H9 (cell line): ENCODE data around the gene CCBE1. TPM values are rescaled to one million over a fixed set of nuclear protein-coding genes. Genes with fewer than 3 reads are reported as not detected.

Source experiments
- DNase-seq: peaks from one replicate; pipeline ENCODE4 v3.0.0-alpha.2; 2017
- H2AFZ ChIP-seq: one replicate; pipeline ENCODE4 v1.6.1; 2013; ENCODE audit warnings: mild to moderate bottlenecking, low read length, control low read depth, moderate library complexity
- H2AK5ac ChIP-seq: 2 replicates; pipeline ENCODE4 v1.6.1; 2013; ENCODE audit warnings: low read length, control low read depth, mixed read lengths; ENCODE audit not compliant: insufficient read length
- H2BK120ac ChIP-seq: one replicate; pipeline ENCODE4 v1.6.1; 2013; ENCODE audit warnings: low read depth, mild to moderate bottlenecking, low read length, control low read depth, inconsistent platforms; ENCODE audit not compliant: poor library complexity, severe bottlenecking
- H2BK12ac ChIP-seq: 2 replicates; pipeline ENCODE4 v1.6.1; 2013; ENCODE audit warnings: low read length, control low read depth, mixed read lengths, low read depth; ENCODE audit not compliant: insufficient read length
- H2BK15ac ChIP-seq: 2 replicates; pipeline ENCODE4 v1.6.1; 2013; ENCODE audit warnings: low read depth, low read length, control low read depth
- H2BK20ac ChIP-seq: one replicate; pipeline ENCODE4 v1.6.1; 2013; ENCODE audit warnings: low read depth, mild to moderate bottlenecking, low read length, control low read depth, inconsistent platforms; ENCODE audit not compliant: poor library complexity, severe bottlenecking
- H2BK5ac ChIP-seq: 2 replicates; pipeline ENCODE4 v1.6.1; 2013; ENCODE audit warnings: low read length, control low read depth, mixed read lengths; ENCODE audit not compliant: insufficient read length
- H3K14ac ChIP-seq: 2 replicates; pipeline ENCODE4 v1.6.1; 2013; ENCODE audit warnings: low read length, control low read depth; ENCODE audit not compliant: insufficient read depth
- H3K18ac ChIP-seq: 2 replicates; pipeline ENCODE4 v1.6.1; 2013; ENCODE audit warnings: low read depth, mild to moderate bottlenecking, mixed read lengths, low read length, control low read depth; ENCODE audit not compliant: insufficient read length
- H3K23ac ChIP-seq: 2 replicates; pipeline ENCODE4 v1.6.1; 2013; ENCODE audit warnings: low read length, control low read depth, mixed read lengths, low read depth; ENCODE audit not compliant: insufficient read length
- H3K23me2 ChIP-seq: 2 replicates; pipeline ENCODE4 v1.6.1; 2013; ENCODE audit warnings: low read depth, mild to moderate bottlenecking, mixed read lengths, low read length, control low read depth; ENCODE audit not compliant: insufficient read length, poor library complexity, severe bottlenecking
- H3K27ac ChIP-seq: 2 replicates; pipeline ENCODE4 v1.5.1; 2013; ENCODE audit warnings: low read length, control low read depth, mixed read lengths, low read depth; ENCODE audit not compliant: insufficient read length
- H3K27me3 ChIP-seq: 2 replicates; pipeline ENCODE4 v1.6.1; 2013; ENCODE audit warnings: low read length, control low read depth, inconsistent platforms; ENCODE audit not compliant: insufficient read depth
- H3K4ac ChIP-seq: 2 replicates; pipeline ENCODE4 v1.6.1; 2013; ENCODE audit warnings: low read depth, mild to moderate bottlenecking, control low read depth, inconsistent platforms, low read length, moderate library complexity
- H3K4me1 ChIP-seq: 2 replicates; pipeline ENCODE4 v1.6.1; 2013; ENCODE audit warnings: low read length, control low read depth, inconsistent platforms; ENCODE audit not compliant: insufficient read depth
- H3K4me2 ChIP-seq: 2 replicates; pipeline ENCODE4 v1.6.1; 2013; ENCODE audit warnings: low read length, control low read depth, mixed read lengths; ENCODE audit not compliant: insufficient read length, insufficient read depth
- H3K56ac ChIP-seq: 2 replicates; pipeline ENCODE4 v1.6.1; 2013; ENCODE audit warnings: low read depth, mild to moderate bottlenecking, mixed read lengths, low read length, control low read depth; ENCODE audit not compliant: insufficient read length
- H3K79me1 ChIP-seq: 2 replicates; pipeline ENCODE4 v1.6.1; 2013; ENCODE audit warnings: low read depth, mild to moderate bottlenecking, moderate library complexity, low read length, control low read depth, inconsistent platforms; ENCODE audit not compliant: insufficient read depth, poor library complexity, severe bottlenecking
- H3K79me2 ChIP-seq: 2 replicates; pipeline ENCODE4 v1.6.1; 2013; ENCODE audit warnings: low read length, control low read depth, inconsistent platforms; ENCODE audit not compliant: insufficient read depth
- H3K9ac ChIP-seq: 2 replicates; pipeline ENCODE4 v1.6.1; 2013; ENCODE audit warnings: low read length, control low read depth, mixed read lengths; ENCODE audit not compliant: insufficient read length; ENCODE audit errors: extremely low read depth
- H3K9me3 ChIP-seq: one replicate; pipeline ENCODE4 v1.6.1; 2013; ENCODE audit warnings: low read depth, low read length, inconsistent platforms; ENCODE audit not compliant: control insufficient read depth
- H3T11ph ChIP-seq: one replicate; pipeline ENCODE4 v1.6.1; 2013; ENCODE audit warnings: mild to moderate bottlenecking, low read length, control low read depth, inconsistent platforms
- H4K20me1 ChIP-seq: one replicate; pipeline ENCODE4 v1.6.1; 2013; ENCODE audit not compliant: control insufficient read depth, insufficient read length, insufficient read depth
- H4K5ac ChIP-seq: 2 replicates; pipeline ENCODE4 v1.6.1; 2013; ENCODE audit warnings: low read depth, mild to moderate bottlenecking, mixed read lengths, low read length, control low read depth; ENCODE audit not compliant: insufficient read length
- H4K8ac ChIP-seq: replicated peaks from 2 replicates; pipeline ENCODE4 v1.6.1; 2013; ENCODE audit warnings: low read length, control low read depth, mixed read lengths, low read depth; ENCODE audit not compliant: insufficient read length
- H4K91ac ChIP-seq: 2 replicates; pipeline ENCODE4 v1.6.1; 2013; ENCODE audit warnings: low read depth, mild to moderate bottlenecking, moderate library complexity, mixed read lengths, low read length, control low read depth; ENCODE audit not compliant: insufficient read length
- H3K27ac Mint-ChIP-seq, 3 experiments: 2 replicates in 2 of 3; 3 replicates in 1 of 3; pipeline ENCODE4 v1.8.0; 2020 to 2021; ENCODE audit warnings: mixed read lengths in 3 of 3, mild to moderate bottlenecking in 1 of 3, moderate library complexity in 1 of 3
- H3K27me3 Mint-ChIP-seq: 2 replicates; pipeline ENCODE4 v1.8.0; 2021; ENCODE audit warnings: low read depth, mild to moderate bottlenecking, moderate library complexity, mixed read lengths
- H3K36me3 Mint-ChIP-seq, 3 experiments: 2 replicates in 2 of 3; 3 replicates in 1 of 3; pipeline ENCODE4 v1.8.0; 2020 to 2021; ENCODE audit warnings: low read depth in 3 of 3, mixed read lengths in 3 of 3; ENCODE audit not compliant: insufficient read depth in 1 of 3
- H3K4me1 Mint-ChIP-seq, 2 experiments: 2 replicates each; pipeline ENCODE4 v1.8.0; 2020; ENCODE audit warnings: mixed read lengths in 2 of 2
- H3K4me3 Mint-ChIP-seq, 2 experiments: 2 replicates in 1 of 2; 3 replicates in 1 of 2; pipeline ENCODE4 v1.8.0; 2020 to 2021; ENCODE audit warnings: mild to moderate bottlenecking in 2 of 2, mixed read lengths in 2 of 2, moderate library complexity in 1 of 2
- H3K9me3 Mint-ChIP-seq, 2 experiments: 2 replicates in 1 of 2; 3 replicates in 1 of 2; pipeline ENCODE4 v1.8.0; 2020; ENCODE audit warnings: mild to moderate bottlenecking in 2 of 2, mixed read lengths in 2 of 2, moderate library complexity in 1 of 2
- CTCF ChIP-seq: fragments of 200-600 bp; sonication (generic); conservative IDR thresholded peaks from 3 replicates; pipeline ENCODE4 v1.8.0; 2021; ENCODE audit warnings: antibody characterized with exemption, mild to moderate bottlenecking
- WGBS: extraction: QIAGEN DNeasy Blood & Tissue Kit; methylation state at CpG from one replicate; pipeline ENCODE4 v1.1.7; 2013; ENCODE audit warnings: missing lambda C conversion rate, low lambda C conversion rate, mixed read lengths; ENCODE audit not compliant: insufficient read length; ENCODE audit errors: extremely low coverage; 5-methylcytosine and 5-hydroxymethylcytosine counted together
- total RNA-seq: library from RNA; stranded (reverse); gene quantifications from 2 replicates; pipeline ENCODE4 v1.2.1, GENCODE V29; 2021

Gene CCBE1
- total RNA-seq, 1 experiment from 2014 or later, result 0.39 TPM

- no peak overlapping the region for H4K5ac ChIP-seq
- H3K14ac ChIP-seq, result no peak overlapping the region
- no peak overlapping the region for H3K23ac ChIP-seq
- H3K36me3 Mint-ChIP-seq, result no peaks in the 10 kb centered on the region
- H4K8ac ChIP-seq, result no peak overlapping the region
- H3K27me3 ChIP-seq, result no peaks in the 10 kb centered on the region
- H3K4me3 Mint-ChIP-seq, result no peak overlapping the region
- H4K91ac ChIP-seq, result no peak overlapping the region
- no peaks in the 10 kb centered on the region for H3K23me2 ChIP-seq
- TF ChIP-seq CTCF, result no peak
- H3K9me3 Mint-ChIP-seq, result no peaks in the 10 kb centered on the region; a peak in 1 of 5 replicates
- WGBS, result no CpG with 5 or more reads among the region's 5 CpGs
- no peaks in the 10 kb centered on the region for H3K79me2 ChIP-seq
- H2BK120ac ChIP-seq, result no peak overlapping the region
- no peaks in the 10 kb centered on the region for H3K79me1 ChIP-seq
- H3K18ac ChIP-seq, result no peak overlapping the region
- H3K4me1 Mint-ChIP-seq, result peaks cover 9% of the 10 kb centered on the region in 2 experiments
- no peak overlapping the region for H2BK5ac ChIP-seq
- no peak overlapping the region for H3T11ph ChIP-seq
- no peaks in the 10 kb centered on the region for H3K4me1 ChIP-seq
- H3K56ac ChIP-seq, result no peak overlapping the region
- no peak overlapping the region for H2AK5ac ChIP-seq
- no peak overlapping the region for H2AFZ ChIP-seq
- H2BK20ac ChIP-seq, result no peak overlapping the region
- no peak overlapping the region for H3K4ac ChIP-seq
- H3K4me2 ChIP-seq, result no peak overlapping the region
- H3K27ac ChIP-seq, result no peak overlapping the region
- H3K9me3 ChIP-seq, result no peaks in the 10 kb centered on the region
- no peaks in the 10 kb centered on the region for H4K20me1 ChIP-seq
- H3K27me3 Mint-ChIP-seq, result peaks cover 2% of the 10 kb centered on the region; the same call in 1 of the 2 replicates
- no peak overlapping the region for H3K9ac ChIP-seq
- no peak overlapping the region for H2BK12ac ChIP-seq
- H3K27ac Mint-ChIP-seq, result no peak overlapping the region
- no peak for DNase-seq
- no peak overlapping the region for H2BK15ac ChIP-seq
Observed at GRCh38 chr18:59515147-59515546, 182.1 kb downstream of the CCBE1 start.
